CD4-positive, alpha-beta T cell (primary cell): Measurements from ENCODE around the gene COX6B1. TPM values are rescaled to one million over a fixed set of nuclear protein-coding genes. Genes with fewer than 3 reads are reported as not detected.

Experiments used
- ATAC-seq: fragments of 200-7000 bp; cut with Tn5 transposase; one replicate; pipeline ENCODE4 v1.10.0; 2022; ENCODE audit warnings: mild to moderate bottlenecking; ENCODE audit not compliant: poor library complexity
- CTCF ChIA-PET: fragments of 350-600 bp; sonication (Branson Sonifier 250); formaldehyde crosslinking; loops from one replicate; lab custom pipeline; 2021; ENCODE audit warnings: antibody characterized with exemption, inconsistent platforms; lab: Charles Lee
- POLR2A ChIA-PET: fragments of 350-600 bp; sonication (Branson Sonifier 250); formaldehyde crosslinking; loops from one replicate; lab custom pipeline; 2021; ENCODE audit warnings: antibody characterized with exemption, inconsistent platforms; lab: Charles Lee
- DNase-seq, 14 experiments: peaks; one replicate each; pipeline ENCODE4 v3.0.0-alpha.2; 2013 to 2020; ENCODE audit warnings: mixed read lengths in 2 of 14
- H3K27ac ChIP-seq, 2 donors: one replicate each; pipeline versions ENCODE4 v1.5.1 to v1.7.0; 2013; ENCODE audit warnings: low read length in 2 of 2, low read depth in 1 of 2, mild to moderate bottlenecking in 1 of 2
- H3K27me3 ChIP-seq, 2 experiments: 1 replicate in 1 of 2; 2 replicates in 1 of 2; pipeline versions ENCODE4 v1.6.1 to v1.7.0; 2013; ENCODE audit warnings: low read length in 2 of 2, control low read depth in 1 of 2, mild to moderate bottlenecking in 1 of 2, moderate library complexity in 1 of 2; ENCODE audit not compliant: insufficient read depth in 2 of 2, control insufficient read depth in 1 of 2
- H3K36me3 ChIP-seq: one replicate; pipeline ENCODE4 v1.6.1; 2013; ENCODE audit warnings: low read length, control low read depth; ENCODE audit not compliant: insufficient read depth
- H3K4me1 ChIP-seq: one replicate; pipeline ENCODE4 v1.6.1; 2013; ENCODE audit warnings: low read length, control low read depth; ENCODE audit not compliant: insufficient read depth
- H3K4me3 ChIP-seq: one replicate; pipeline ENCODE4 v1.5.1; 2013; ENCODE audit warnings: mild to moderate bottlenecking, low read length, moderate library complexity
- H3K9me3 ChIP-seq, 2 experiments: 1 replicate in 1 of 2; 2 replicates in 1 of 2; pipeline versions ENCODE4 v1.6.1 to v1.7.0; 2013; ENCODE audit warnings: low read length in 2 of 2, mild to moderate bottlenecking in 2 of 2, control low read depth in 1 of 2, moderate library complexity in 1 of 2; ENCODE audit not compliant: control insufficient read depth in 1 of 2, insufficient read depth in 1 of 2
- H3K27ac Mint-ChIP-seq: one replicate; pipeline ENCODE4 v1.8.0; 2020; ENCODE audit warnings: mixed read lengths
- H3K27me3 Mint-ChIP-seq: one replicate; pipeline ENCODE4 v1.8.0; 2021; ENCODE audit warnings: mixed read lengths
- H3K36me3 Mint-ChIP-seq: one replicate; pipeline ENCODE4 v1.8.0; 2021; ENCODE audit warnings: low read depth, mixed read lengths
- H3K4me1 Mint-ChIP-seq: one replicate; pipeline ENCODE4 v1.8.0; 2021; ENCODE audit warnings: low read depth, mixed read lengths
- H3K4me3 Mint-ChIP-seq: one replicate; pipeline ENCODE4 v1.8.0; 2020; ENCODE audit warnings: mild to moderate bottlenecking, mixed read lengths
- H3K9me3 Mint-ChIP-seq: one replicate; pipeline ENCODE4 v1.8.0; 2020; ENCODE audit warnings: mixed read lengths
- intact Hi-C, 2 experiments: fragments of 100-400 bp; cut with DNase I in 1 of 2; cut with micrococcal nuclease in 1 of 2; formaldehyde crosslinking; loops; one replicate each; pipeline versions ENCODE4 v1.15.1 to v1.9.0; 2023 to 2025; cut with DNase I, micrococcal nuclease
- total RNA-seq, 174 experiments: library from RNA in 2 of 174; stranded (reverse) in 2 of 174; gene quantifications; one replicate each; pipeline ENCODE4 v1.2.3 and lab custom pipeline; 2021 to 2026
- TF ChIP-seq, protein P1 (sequence below): fragments of 200-600 bp; IDR thresholded peaks from one replicate; pipeline ENCODE4 v1.8.0; 2022; ENCODE audit warnings: antibody characterized with exemption, mild to moderate bottlenecking

The COX6B1 gene
- total RNA-seq, 2 experiments from 2014 or later: 136 to 144 TPM

DNA sequence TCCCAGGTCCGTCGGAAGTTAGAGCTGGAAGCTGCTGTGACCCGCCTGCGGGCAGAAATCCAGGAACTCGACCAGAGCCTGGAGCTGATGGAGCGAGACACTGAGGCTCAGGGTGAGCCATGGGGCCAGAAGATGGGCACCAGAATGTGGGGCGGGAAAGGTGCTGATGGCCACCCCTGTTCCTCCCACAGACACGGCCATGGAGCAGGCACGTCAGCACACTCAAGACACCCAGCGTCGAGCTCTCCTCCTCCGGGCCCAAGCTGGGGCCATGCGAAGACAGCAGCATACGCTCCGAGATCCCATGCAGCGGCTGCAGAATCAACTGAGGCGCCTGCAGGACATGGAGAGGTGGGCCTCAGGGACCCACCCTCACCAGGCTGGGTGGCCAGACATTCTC, 33.1 kb upstream of the COX6B1 start:
- peak overlapping the region; percentile 45 for H3K4me3 Mint-ChIP-seq
- no peaks in the 10 kb centered on the region for H3K27me3 Mint-ChIP-seq
- ChIA-PET CTCF (no interaction called here), POLR2A (no interaction called here)
- Histone ChIP-seq H3K4me3 (no peak overlapping the region), H3K9me3 (no peaks in the 10 kb centered on the region), H3K27me3 (no peaks in the 10 kb centered on the region), H3K4me1 (peaks cover 29% of the 10 kb centered on the region), H3K27ac (no peak overlapping the region), H3K36me3 (peaks cover 30% of the 10 kb centered on the region)
- no peaks in the 10 kb centered on the region for H3K9me3 Mint-ChIP-seq
- ATAC-seq: no peak
- peaks cover 16% of the 10 kb centered on the region for H3K36me3 Mint-ChIP-seq
- no peak overlapping the region for H3K27ac Mint-ChIP-seq
- TF ChIP-seq, protein P1, sequence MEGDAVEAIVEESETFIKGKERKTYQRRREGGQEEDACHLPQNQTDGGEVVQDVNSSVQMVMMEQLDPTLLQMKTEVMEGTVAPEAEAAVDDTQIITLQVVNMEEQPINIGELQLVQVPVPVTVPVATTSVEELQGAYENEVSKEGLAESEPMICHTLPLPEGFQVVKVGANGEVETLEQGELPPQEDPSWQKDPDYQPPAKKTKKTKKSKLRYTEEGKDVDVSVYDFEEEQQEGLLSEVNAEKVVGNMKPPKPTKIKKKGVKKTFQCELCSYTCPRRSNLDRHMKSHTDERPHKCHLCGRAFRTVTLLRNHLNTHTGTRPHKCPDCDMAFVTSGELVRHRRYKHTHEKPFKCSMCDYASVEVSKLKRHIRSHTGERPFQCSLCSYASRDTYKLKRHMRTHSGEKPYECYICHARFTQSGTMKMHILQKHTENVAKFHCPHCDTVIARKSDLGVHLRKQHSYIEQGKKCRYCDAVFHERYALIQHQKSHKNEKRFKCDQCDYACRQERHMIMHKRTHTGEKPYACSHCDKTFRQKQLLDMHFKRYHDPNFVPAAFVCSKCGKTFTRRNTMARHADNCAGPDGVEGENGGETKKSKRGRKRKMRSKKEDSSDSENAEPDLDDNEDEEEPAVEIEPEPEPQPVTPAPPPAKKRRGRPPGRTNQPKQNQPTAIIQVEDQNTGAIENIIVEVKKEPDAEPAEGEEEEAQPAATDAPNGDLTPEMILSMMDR: no peak
- no peak for DNase-seq
- intact Hi-C loops: no loop called here
- H3K4me1 Mint-ChIP-seq: peaks cover 22% of the 10 kb centered on the region

DNA sequence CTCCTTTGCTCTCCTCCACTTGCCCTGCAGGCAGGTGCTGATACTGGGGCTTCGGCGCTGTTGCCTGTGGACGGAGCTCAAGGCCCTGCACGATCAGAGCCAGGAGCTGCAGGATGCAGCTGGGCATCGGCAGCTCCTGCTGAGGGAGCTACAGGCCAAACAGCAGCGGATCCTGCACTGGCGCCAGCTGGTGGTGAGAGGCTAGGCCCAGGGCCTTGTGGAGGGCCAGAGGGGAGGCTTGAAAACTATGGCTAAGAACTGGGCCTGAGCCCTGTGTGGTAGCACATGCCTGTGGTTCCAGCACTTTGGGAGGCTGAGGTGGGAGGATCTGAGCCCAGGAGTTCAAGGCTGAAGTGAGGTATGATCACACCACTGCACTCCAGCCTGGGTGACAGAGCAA, 29.3 kb upstream of the COX6B1 start:
- Mint-ChIP-seq H3K4me3 (no peak overlapping the region), H3K27ac (no peak overlapping the region), H3K27me3 (no peaks in the 10 kb centered on the region), H3K4me1 (no peaks in the 10 kb centered on the region), H3K9me3 (no peaks in the 10 kb centered on the region), H3K36me3 (peaks cover 26% of the 10 kb centered on the region)
- Histone ChIP-seq H3K27ac (no peak overlapping the region), H3K9me3 (no peaks in the 10 kb centered on the region), H3K27me3 (no peaks in the 10 kb centered on the region), H3K4me3 (no peak overlapping the region), H3K36me3 (peaks cover 36% of the 10 kb centered on the region), H3K4me1 (no peaks in the 10 kb centered on the region)
- POLR2A ChIA-PET: no interaction called here
- no peak for DNase-seq
- TF ChIP-seq, protein P1: no peak
- intact Hi-C loops: no loop called here
- CTCF ChIA-PET: no interaction called here
- no peak for ATAC-seq

DNA sequence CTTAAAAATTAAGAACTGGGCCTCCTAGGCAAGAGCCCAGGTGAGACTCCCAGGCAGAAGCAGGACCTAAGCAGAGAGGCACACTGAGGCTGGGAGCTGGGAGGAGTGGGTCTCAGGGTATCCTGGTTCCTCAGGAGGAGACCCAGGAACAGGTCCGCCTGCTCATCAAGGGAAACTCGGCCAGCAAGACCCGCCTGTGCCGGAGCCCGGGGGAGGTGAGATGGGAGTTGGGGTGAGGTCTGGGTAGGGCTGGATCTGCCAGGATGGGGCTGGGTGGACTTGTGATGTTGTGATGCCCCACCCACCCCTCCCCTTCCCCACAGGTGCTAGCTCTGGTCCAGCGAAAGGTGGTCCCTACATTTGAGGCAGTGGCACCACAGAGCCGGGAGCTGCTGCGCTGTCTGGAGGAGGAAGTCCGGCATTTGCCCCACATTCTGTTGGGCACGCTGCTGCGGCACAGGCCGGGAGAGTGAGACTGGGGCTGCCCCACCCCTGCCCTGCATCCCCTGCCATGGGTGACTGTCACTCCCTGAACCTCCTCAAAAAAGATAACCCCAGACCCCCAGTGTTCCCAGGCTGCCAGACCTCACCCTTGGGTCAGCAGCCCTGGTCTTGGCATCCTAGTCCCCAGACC, 28.7 kb upstream of the COX6B1 start:
- H3K27ac Mint-ChIP-seq: no peak overlapping the region
- peaks cover 26% of the 10 kb centered on the region for H3K36me3 Mint-ChIP-seq

More for the DNA sequence above, 28.7 kb upstream of the COX6B1 start:
- Mint-ChIP-seq H3K4me1 (no peaks in the 10 kb centered on the region), H3K4me3 (no peak overlapping the region), H3K27me3 (no peaks in the 10 kb centered on the region), H3K9me3 (no peaks in the 10 kb centered on the region)
- ATAC-seq: no peak
- Histone ChIP-seq H3K36me3 (peaks cover 36% of the 10 kb centered on the region), H3K4me1 (no peaks in the 10 kb centered on the region), H3K27me3 (no peaks in the 10 kb centered on the region), H3K4me3 (no peak overlapping the region), H3K9me3 (no peaks in the 10 kb centered on the region), H3K27ac (no peak overlapping the region)
- TF ChIP-seq, protein P1: no peak
- POLR2A ChIA-PET: no interaction called here
- intact Hi-C loops: no loop called here
- CTCF ChIA-PET: no interaction called here
- DNase-seq: no peak
